Measurements from ENCODE around the gene AXDND1. TPM values are rescaled to one million over a fixed set of nuclear protein-coding genes. Genes with fewer than 3 reads are reported as not detected.

AXDND1 gene
- polyA plus RNA-seq, 1 donor (not counting 4 experiments of a cell fraction or from before 2014, with no cell fraction given), result 0.04 TPM

DNA sequence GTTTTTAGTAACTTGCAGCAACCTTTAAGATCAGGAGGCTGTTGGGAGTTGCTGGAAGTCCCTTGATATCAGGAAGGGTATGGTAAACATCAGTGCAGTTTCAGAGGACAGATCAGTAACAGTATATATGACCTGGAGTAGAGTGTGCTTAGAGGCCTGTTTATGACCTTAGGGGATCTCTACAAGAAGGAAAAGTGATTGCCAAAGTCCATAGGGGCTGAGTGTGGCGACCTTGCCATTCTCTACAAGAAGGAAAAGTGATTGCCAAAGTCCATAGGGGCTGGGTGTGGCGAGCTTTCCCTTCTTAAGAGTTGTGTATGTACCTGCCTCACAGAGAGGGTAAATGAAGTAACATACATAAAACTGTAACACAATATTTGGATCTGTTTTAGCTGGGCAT is 28.5 kb upstream of the AXDND1 start:
- dilution Hi-C loops (cut with MboI; ENCODE audit: extremely low pct_ligation_motif_present, low sequenced_read_pairs), result no loop called here
- H3K4me1 ChIP-seq (ENCODE audit: control insufficient read depth, extremely low read depth, insufficient read depth, low read length), result no peaks in the 10 kb centered on the region
- H3K36me3 ChIP-seq (ENCODE audit: control insufficient read depth in 2 of 2, extremely low read depth in 1 of 2, insufficient read depth in 2 of 2, low read length in 2 of 2), result peaks cover 0 to 4% of the 10 kb centered on the region in 2 experiments
- H3K9me3 ChIP-seq (ENCODE audit: control insufficient read depth, low read depth, low read length), result no peaks in the 10 kb centered on the region
- H3K27me3 ChIP-seq (ENCODE audit: control insufficient read depth, extremely low read depth, insufficient read depth, low read length), result no peaks in the 10 kb centered on the region
- TF ChIP-seq, protein P1, sequence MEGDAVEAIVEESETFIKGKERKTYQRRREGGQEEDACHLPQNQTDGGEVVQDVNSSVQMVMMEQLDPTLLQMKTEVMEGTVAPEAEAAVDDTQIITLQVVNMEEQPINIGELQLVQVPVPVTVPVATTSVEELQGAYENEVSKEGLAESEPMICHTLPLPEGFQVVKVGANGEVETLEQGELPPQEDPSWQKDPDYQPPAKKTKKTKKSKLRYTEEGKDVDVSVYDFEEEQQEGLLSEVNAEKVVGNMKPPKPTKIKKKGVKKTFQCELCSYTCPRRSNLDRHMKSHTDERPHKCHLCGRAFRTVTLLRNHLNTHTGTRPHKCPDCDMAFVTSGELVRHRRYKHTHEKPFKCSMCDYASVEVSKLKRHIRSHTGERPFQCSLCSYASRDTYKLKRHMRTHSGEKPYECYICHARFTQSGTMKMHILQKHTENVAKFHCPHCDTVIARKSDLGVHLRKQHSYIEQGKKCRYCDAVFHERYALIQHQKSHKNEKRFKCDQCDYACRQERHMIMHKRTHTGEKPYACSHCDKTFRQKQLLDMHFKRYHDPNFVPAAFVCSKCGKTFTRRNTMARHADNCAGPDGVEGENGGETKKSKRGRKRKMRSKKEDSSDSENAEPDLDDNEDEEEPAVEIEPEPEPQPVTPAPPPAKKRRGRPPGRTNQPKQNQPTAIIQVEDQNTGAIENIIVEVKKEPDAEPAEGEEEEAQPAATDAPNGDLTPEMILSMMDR (optimal IDR thresholded peaks at IDR 0.05 in 1 of 3, IDR thresholded peaks at IDR 0.05 in 1 of 3, conservative IDR thresholded peaks at IDR 0.05 in 1 of 3; ENCODE audit: extremely low read depth in 1 of 3, insufficient read depth in 2 of 3, low read length in 3 of 3), result no peak
- no peak for TF ChIP-seq EZH2 (IDR thresholded peaks at IDR 0.05; ENCODE audit: low read length)
- no peaks in the 10 kb centered on the region for H4K20me1 ChIP-seq (ENCODE audit: control insufficient read depth, extremely low read depth, insufficient read depth, low read length)
- no peak overlapping the region for H3K4me2 ChIP-seq (ENCODE audit: control insufficient read depth, extremely low read depth, insufficient read depth, low read depth, low read length)
- H2AFZ ChIP-seq (ENCODE audit: control insufficient read depth, low read length), result no peak overlapping the region
- no peak for DNase-seq (ENCODE audit: low read depth, low spot score)
- FAIRE-seq, result no peak
- peaks cover 7% of the 10 kb centered on the region for H3K79me2 ChIP-seq (ENCODE audit: control insufficient read depth, insufficient read depth, low read length)
- no peak overlapping the region for H3K4me3 ChIP-seq (ENCODE audit: control insufficient read depth in 2 of 3, extremely low read depth in 1 of 3, insufficient read depth in 2 of 3, low read depth in 1 of 3, low read length in 3 of 3)
- no peaks in the 10 kb centered on the region for H3K9me1 ChIP-seq (ENCODE audit: control insufficient read depth, extremely low read depth, insufficient read depth, low read length)
- H3K27ac ChIP-seq (ENCODE audit: control insufficient read depth, insufficient read depth, low read length), result no peak overlapping the region
- no peak overlapping the region for H3K9ac ChIP-seq (ENCODE audit: control insufficient read depth, extremely low read depth, insufficient read depth, low read length)

DNA sequence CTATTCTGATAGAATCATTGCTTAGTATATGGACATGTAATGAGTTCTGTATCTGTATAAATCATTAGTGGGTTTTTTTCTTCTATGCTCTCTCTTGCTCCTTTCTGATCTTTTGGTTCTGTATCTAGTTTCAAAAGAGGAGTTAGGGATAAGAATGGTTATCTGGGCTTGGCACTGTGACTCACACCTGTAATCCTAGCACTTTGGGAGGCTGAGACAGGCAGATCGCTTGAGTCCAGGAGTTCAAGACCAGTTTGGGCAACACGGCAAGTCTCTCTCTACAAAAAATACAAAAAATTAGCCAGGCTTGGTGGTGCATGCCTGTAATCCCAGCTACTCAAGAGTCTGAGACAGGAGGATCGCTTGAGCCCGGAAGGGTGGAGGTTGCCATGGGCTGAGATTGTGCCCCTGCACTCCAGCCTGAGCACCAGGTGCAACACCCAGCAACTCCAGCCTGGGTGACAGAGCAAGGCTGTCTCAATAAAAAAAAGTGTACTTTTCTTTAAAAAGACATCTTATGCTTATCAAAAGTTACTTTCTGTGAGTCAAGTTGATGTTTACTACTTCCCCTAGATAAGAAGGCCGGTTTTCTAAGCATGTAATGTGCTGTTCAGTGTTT is 27.7 kb upstream of the AXDND1 start:
- no peak for FAIRE-seq

More for the DNA sequence above, 27.7 kb upstream of the AXDND1 start:
- Histone ChIP-seq H3K9me3 (ENCODE audit: control insufficient read depth, low read depth, low read length) (no peaks in the 10 kb centered on the region), H3K4me2 (ENCODE audit: control insufficient read depth, extremely low read depth, insufficient read depth, low read depth, low read length) (no peak overlapping the region), H3K27ac (ENCODE audit: control insufficient read depth, insufficient read depth, low read length) (no peak overlapping the region), H3K9me1 (ENCODE audit: control insufficient read depth, extremely low read depth, insufficient read depth, low read length) (no peaks in the 10 kb centered on the region), H3K4me1 (ENCODE audit: control insufficient read depth, extremely low read depth, insufficient read depth, low read length) (no peaks in the 10 kb centered on the region), H3K27me3 (ENCODE audit: control insufficient read depth, extremely low read depth, insufficient read depth, low read length) (no peaks in the 10 kb centered on the region), H3K79me2 (ENCODE audit: control insufficient read depth, insufficient read depth, low read length) (peaks cover 4% of the 10 kb centered on the region), H2AFZ (ENCODE audit: control insufficient read depth, low read length) (no peak overlapping the region), H3K9ac (ENCODE audit: control insufficient read depth, extremely low read depth, insufficient read depth, low read length) (no peak overlapping the region), H3K36me3 (ENCODE audit: control insufficient read depth in 2 of 2, extremely low read depth in 1 of 2, insufficient read depth in 2 of 2, low read length in 2 of 2) (peaks cover 0 to 6% of the 10 kb centered on the region in 2 experiments), H4K20me1 (ENCODE audit: control insufficient read depth, extremely low read depth, insufficient read depth, low read length) (no peaks in the 10 kb centered on the region), H3K4me3 (ENCODE audit: control insufficient read depth in 2 of 3, extremely low read depth in 1 of 3, insufficient read depth in 2 of 3, low read depth in 1 of 3, low read length in 3 of 3) (no peak overlapping the region)
- TF ChIP-seq, protein P1 (optimal IDR thresholded peaks at IDR 0.05 in 1 of 3, IDR thresholded peaks at IDR 0.05 in 1 of 3, conservative IDR thresholded peaks at IDR 0.05 in 1 of 3; ENCODE audit: extremely low read depth in 1 of 3, insufficient read depth in 2 of 3, low read length in 3 of 3), result no peak
- TF ChIP-seq EZH2 (IDR thresholded peaks at IDR 0.05; ENCODE audit: low read length), result no peak
- DNase-seq (ENCODE audit: low read depth, low spot score), result no peak
- dilution Hi-C loops (cut with MboI; ENCODE audit: extremely low pct_ligation_motif_present, low sequenced_read_pairs), result no loop called here

Measured in keratinocyte (primary cell).